Neutrophil (primary cell): ENCODE data around the gene SMOC2.

Experiments
- H3K27ac ChIP-seq: fragments of 200-600 bp; sonication (generic); 2 replicates; pipeline ENCODE4 v1.5.1; 2016; ENCODE audit warnings: mild to moderate bottlenecking, moderate library complexity
- H3K27me3 ChIP-seq: fragments of 200-600 bp; sonication (generic); 2 replicates; pipeline ENCODE4 v1.6.0; 2016; ENCODE audit warnings: mild to moderate bottlenecking
- H3K36me3 ChIP-seq: fragments of 200-600 bp; sonication (generic); 2 replicates; pipeline ENCODE4 v1.5.1; 2017
- H3K4me1 ChIP-seq, 2 experiments: fragments of 200-600 bp in 1 of 2; sonication (generic) in 1 of 2; 1 replicate in 1 of 2; 2 replicates in 1 of 2; pipeline versions ENCODE4 v1.5.1 to v1.6.1; 2013 to 2016; ENCODE audit warnings: low read depth in 1 of 2, low read length in 1 of 2, mild to moderate bottlenecking in 1 of 2, moderate library complexity in 1 of 2; ENCODE audit not compliant: control insufficient read depth in 1 of 2, insufficient read depth in 1 of 2
- H3K4me3 ChIP-seq, 2 experiments: fragments of 200-600 bp in 1 of 2; sonication (generic) in 1 of 2; 1 replicate in 1 of 2; 2 replicates in 1 of 2; pipeline ENCODE4 v1.5.1; 2013 to 2016; ENCODE audit warnings: low read depth in 1 of 2, low read length in 1 of 2, mild to moderate bottlenecking in 1 of 2, moderate library complexity in 1 of 2
- H3K9me3 ChIP-seq: fragments of 200-600 bp; sonication (generic); 2 replicates; pipeline ENCODE4 v1.5.1; 2016
- TF ChIP-seq, protein P1 (sequence below): fragments of 200-600 bp; sonication (generic); IDR thresholded peaks from 2 replicates; pipeline ENCODE4 v1.5.1; 2016; ENCODE audit warnings: antibody characterized with exemption

The SMOC2 gene

DNA sequence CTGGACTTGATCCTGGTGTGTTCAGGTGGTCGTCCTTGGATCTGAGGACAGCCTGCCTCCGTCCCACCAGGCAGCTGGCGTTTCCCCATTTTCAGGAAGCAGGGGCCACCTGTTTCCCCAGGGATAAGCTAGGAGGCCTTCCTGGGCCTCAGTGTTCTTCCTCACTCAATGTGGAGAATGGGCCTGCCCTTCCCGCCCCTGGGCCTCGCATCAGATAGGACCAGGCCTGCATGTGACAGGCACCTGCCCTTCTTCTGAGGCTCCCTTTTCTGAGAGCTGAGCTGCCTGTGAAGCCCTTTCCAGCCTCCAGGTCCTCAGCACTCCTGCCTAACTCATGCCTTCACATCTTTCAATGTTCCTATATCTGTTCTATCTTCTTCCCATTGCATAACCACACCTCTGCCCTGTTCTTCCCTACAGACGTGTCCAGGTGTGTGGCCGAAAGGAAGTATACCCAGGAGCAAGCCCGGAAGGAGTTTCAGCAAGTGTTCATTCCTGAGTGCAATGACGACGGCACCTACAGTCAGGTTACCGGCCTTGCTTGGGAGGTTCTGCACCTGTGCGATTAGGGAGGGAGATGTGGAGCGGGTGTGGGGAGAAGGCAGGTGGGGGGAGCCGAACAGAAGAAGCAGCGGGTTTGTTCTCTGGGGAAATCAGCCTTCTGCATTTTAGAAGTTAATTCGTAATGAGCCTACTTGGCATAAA, 85.1 kb downstream of the SMOC2 start:
- Histone ChIP-seq H3K27me3 (no peaks in the 10 kb centered on the region), H3K4me1 (no peaks in the 10 kb centered on the region), H3K4me3 (no peak overlapping the region), H3K27ac (no peak overlapping the region), H3K36me3 (no peaks in the 10 kb centered on the region), H3K9me3 (no peaks in the 10 kb centered on the region)
- TF ChIP-seq, protein P1, sequence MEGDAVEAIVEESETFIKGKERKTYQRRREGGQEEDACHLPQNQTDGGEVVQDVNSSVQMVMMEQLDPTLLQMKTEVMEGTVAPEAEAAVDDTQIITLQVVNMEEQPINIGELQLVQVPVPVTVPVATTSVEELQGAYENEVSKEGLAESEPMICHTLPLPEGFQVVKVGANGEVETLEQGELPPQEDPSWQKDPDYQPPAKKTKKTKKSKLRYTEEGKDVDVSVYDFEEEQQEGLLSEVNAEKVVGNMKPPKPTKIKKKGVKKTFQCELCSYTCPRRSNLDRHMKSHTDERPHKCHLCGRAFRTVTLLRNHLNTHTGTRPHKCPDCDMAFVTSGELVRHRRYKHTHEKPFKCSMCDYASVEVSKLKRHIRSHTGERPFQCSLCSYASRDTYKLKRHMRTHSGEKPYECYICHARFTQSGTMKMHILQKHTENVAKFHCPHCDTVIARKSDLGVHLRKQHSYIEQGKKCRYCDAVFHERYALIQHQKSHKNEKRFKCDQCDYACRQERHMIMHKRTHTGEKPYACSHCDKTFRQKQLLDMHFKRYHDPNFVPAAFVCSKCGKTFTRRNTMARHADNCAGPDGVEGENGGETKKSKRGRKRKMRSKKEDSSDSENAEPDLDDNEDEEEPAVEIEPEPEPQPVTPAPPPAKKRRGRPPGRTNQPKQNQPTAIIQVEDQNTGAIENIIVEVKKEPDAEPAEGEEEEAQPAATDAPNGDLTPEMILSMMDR: no peak

DNA sequence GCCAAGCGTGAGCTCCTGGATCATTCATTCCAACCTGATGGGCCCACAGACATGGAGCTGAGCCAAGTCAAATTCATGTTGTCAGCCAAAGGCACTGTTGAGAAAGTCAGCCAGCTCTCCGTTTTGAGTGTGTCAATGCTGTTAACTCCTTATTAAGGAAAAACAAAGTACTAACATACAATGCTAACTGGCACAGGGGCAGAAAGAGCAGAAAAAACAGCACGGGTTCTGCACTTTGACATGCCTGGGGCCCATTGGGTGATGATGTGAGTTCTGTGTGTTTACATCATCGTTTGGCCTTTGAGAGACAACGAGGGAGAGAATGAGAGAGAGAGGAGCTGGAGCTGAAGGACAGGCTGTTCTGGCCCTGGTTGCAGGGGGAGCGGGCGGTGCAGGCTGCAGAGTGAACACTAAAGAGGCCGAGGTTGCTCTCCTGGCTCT, 85.9 kb downstream of the SMOC2 start:
- Histone ChIP-seq H3K4me1 (no peaks in the 10 kb centered on the region), H3K27ac (no peak overlapping the region), H3K4me3 (no peak overlapping the region), H3K27me3 (no peaks in the 10 kb centered on the region), H3K9me3 (no peaks in the 10 kb centered on the region), H3K36me3 (no peaks in the 10 kb centered on the region)
- TF ChIP-seq, protein P1: no peak

DNA sequence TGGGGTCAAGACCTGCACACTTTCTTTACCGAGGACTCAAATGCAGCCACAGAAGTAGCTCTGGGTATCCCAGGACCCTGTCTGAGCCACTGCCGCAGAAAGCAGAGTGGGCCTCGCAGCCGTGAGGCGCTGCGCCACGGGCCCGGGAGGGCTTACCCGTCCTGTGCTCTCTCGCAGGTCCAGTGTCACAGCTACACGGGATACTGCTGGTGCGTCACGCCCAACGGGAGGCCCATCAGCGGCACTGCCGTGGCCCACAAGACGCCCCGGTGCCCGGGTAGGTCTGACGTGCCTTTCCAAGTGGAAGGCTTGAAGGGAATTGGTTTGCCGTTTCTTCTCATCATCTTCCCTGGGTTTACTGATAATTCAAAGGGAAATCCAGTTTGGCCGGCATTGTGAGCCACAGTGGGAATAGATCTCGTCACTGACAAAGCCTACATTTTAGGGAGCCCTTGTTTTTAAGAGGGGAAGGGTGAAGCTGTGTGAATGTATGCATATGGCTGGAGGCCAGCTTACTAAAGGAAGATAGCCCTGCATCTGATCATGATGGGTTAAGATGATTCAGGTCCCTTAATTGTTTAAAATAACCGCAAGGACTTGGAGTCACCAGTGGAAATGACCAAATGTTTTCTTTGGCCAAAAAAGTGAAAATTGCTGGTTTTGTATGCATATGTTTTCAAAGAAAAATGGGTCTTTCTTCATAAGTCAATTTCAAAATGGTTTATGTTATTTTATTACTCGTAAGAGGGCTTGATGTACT, 86.6 kb downstream of the SMOC2 start:
- Histone ChIP-seq H3K36me3 (no peaks in the 10 kb centered on the region), H3K4me3 (no peak overlapping the region), H3K9me3 (no peaks in the 10 kb centered on the region), H3K27ac (no peak overlapping the region), H3K4me1 (no peaks in the 10 kb centered on the region), H3K27me3 (peaks cover 3% of the 10 kb centered on the region)
- TF ChIP-seq, protein P1: no peak

DNA sequence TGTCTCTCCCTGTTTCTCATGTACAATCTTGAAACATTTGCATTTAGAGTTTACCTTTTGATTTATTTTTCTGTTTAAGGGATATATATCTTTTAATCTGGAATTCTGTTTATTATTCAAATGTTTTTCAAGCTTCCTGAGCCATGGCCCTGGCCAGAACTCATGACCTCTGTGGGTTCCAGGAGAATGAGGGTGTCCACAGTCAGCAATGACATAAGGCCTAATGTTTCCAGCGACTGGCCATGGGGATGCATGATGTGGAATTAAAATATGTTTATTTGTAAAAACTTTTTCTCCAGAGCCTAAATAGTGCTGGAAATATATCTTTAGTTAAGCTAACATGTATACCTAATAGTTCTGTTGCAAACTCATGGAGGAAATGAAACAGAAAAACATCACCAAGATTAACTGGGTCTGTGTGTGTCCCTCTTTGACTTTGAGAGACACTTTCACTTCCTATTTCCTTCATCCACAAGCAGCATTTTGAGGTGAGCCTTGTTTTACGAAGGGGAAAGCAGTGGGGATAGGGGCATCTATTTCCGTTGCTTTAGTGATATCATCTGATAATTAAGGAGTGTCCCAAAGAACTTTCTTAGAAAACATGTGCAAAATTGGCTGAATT, 87.6 kb downstream of the SMOC2 start:
- H3K4me1 ChIP-seq: no peaks in the 10 kb centered on the region
- TF ChIP-seq, protein P1: no peak
- peaks cover 12% of the 10 kb centered on the region for H3K27me3 ChIP-seq
- no peaks in the 10 kb centered on the region for H3K9me3 ChIP-seq
- no peak overlapping the region for H3K4me3 ChIP-seq
- H3K27ac ChIP-seq: no peak overlapping the region
- H3K36me3 ChIP-seq: no peaks in the 10 kb centered on the region

DNA sequence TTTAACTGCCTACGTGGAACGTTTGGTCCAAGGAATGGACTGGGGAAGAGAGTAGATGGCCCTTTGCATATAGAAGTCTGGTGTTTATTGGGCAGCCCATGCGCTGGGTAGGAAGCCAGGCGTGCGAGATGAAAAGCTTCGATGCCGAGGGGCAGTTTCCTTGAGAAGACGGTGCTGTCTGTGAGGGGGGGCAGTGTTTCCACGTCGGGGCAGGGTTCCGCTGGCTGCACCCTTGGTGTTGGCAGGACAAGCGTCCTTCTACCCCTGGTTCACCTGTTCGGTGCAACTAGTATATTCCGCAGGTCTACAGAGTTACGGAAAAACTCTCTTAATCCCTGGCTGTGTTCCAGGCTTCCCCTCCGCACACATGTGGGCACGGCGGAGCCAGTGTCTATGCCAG, 88.2 kb downstream of the SMOC2 start:
- Histone ChIP-seq H3K27ac (no peak overlapping the region), H3K4me3 (no peak overlapping the region), H3K36me3 (no peaks in the 10 kb centered on the region), H3K27me3 (peaks cover 12% of the 10 kb centered on the region), H3K4me1 (no peaks in the 10 kb centered on the region), H3K9me3 (no peaks in the 10 kb centered on the region)
- TF ChIP-seq, protein P1: no peak
